IMR-90 (cell line): ENCODE measurements around the gene TMC8. TPM values are rescaled to one million over a fixed set of nuclear protein-coding genes. Genes with fewer than 3 reads are reported as not detected.

Experiments
- ATAC-seq: fragments of 200-7000 bp; cut with Tn5 transposase; 2 replicates; pipeline ENCODE4 v1.9.1; 2020; ENCODE audit warnings: low read depth, mild to moderate bottlenecking, moderate library complexity
- Bru-seq: library from RNA; stranded (reverse); fragments of 400-500 nt; gene quantifications from one replicate; lab custom pipeline; 2021; lab: Mats Ljungman, UMichigan
- BruChase-seq, 2 experiments: library from RNA; stranded (reverse); fragments of 400-500 nt; gene quantifications; one replicate each; lab custom pipeline; 2021; lab: Mats Ljungman, UMichigan
- BruUV-seq: library from RNA; stranded (reverse); fragments of 400-500 nt; replicated peaks from 2 replicates; lab custom pipeline; 2021; lab: Mats Ljungman, UMichigan
- CTCF ChIA-PET: fragments of 300-600 bp; formaldehyde crosslinking; extraction: SDS; loops from one replicate; lab custom pipeline; 2021; ENCODE audit warnings: antibody characterized with exemption; lab: Yijun Ruan, JAX
- POLR2A ChIA-PET: fragments of 300-600 bp; sonication (Branson Sonifier 250); formaldehyde crosslinking; loops from one replicate; lab custom pipeline; 2022; ENCODE audit warnings: antibody characterized with exemption; ENCODE audit not compliant: unreplicated experiment; lab: Charles Lee
- DNase-seq: peaks from one replicate; pipeline ENCODE4 v3.0.0; 2013
- H2AFZ ChIP-seq: replicated peaks from 2 replicates; pipeline ENCODE3; 2013; ENCODE audit warnings: low read length, mild to moderate bottlenecking; ENCODE audit not compliant: poor library complexity
- H2AK5ac ChIP-seq: 2 replicates; pipeline ENCODE4 v1.6.1; 2013; ENCODE audit warnings: low read depth, low read length, inconsistent platforms
- H2AK9ac ChIP-seq: replicated peaks from 2 replicates; pipeline ENCODE3; 2013; ENCODE audit warnings: mild to moderate bottlenecking, low read depth, low read length, moderate library complexity; ENCODE audit not compliant: poor library complexity
- H2BK120ac ChIP-seq: 2 replicates; pipeline ENCODE4 v1.6.1; 2013; ENCODE audit warnings: low read depth, low read length, inconsistent platforms
- H2BK15ac ChIP-seq: 3 replicates; pipeline ENCODE4 v1.6.1; 2013; ENCODE audit warnings: low read depth, low read length, inconsistent platforms
- H2BK20ac ChIP-seq: 2 replicates; pipeline ENCODE4 v1.6.1; 2013; ENCODE audit warnings: low read depth, mild to moderate bottlenecking, inconsistent platforms, low read length, moderate library complexity
- H2BK5ac ChIP-seq: 2 replicates; pipeline ENCODE4 v1.6.1; 2013; ENCODE audit warnings: mild to moderate bottlenecking, low read depth, low read length, inconsistent platforms; ENCODE audit not compliant: poor library complexity, severe bottlenecking
- H3K14ac ChIP-seq: replicated peaks from 2 replicates; pipeline ENCODE4 v1.6.1; 2013; ENCODE audit warnings: low read depth, low read length, inconsistent platforms
- H3K18ac ChIP-seq: 2 replicates; pipeline ENCODE4 v1.6.1; 2013; ENCODE audit warnings: low read depth, low read length, control low read depth
- H3K23ac ChIP-seq: 2 replicates; pipeline ENCODE4 v1.6.1; 2013; ENCODE audit warnings: low read depth, low read length, inconsistent platforms
- H3K27ac ChIP-seq: 2 replicates; pipeline ENCODE4 v1.5.1; 2013; ENCODE audit warnings: mild to moderate bottlenecking, control low read depth, low read length; ENCODE audit not compliant: insufficient read depth
- H3K27me3 ChIP-seq: 2 replicates; pipeline ENCODE4 v1.6.1; 2013; ENCODE audit warnings: low read length; ENCODE audit not compliant: control insufficient read depth, insufficient read depth
- H3K36me3 ChIP-seq: 2 replicates; pipeline ENCODE4 v1.6.1; 2013; ENCODE audit warnings: low read length, mixed read lengths; ENCODE audit not compliant: control insufficient read depth, insufficient read depth
- H3K4ac ChIP-seq: 2 replicates; pipeline ENCODE4 v1.6.1; 2013; ENCODE audit warnings: low read depth, low read length, inconsistent platforms
- H3K4me1 ChIP-seq: 2 replicates; pipeline ENCODE4 v1.6.1; 2013; ENCODE audit warnings: low read length, mixed read lengths; ENCODE audit not compliant: control insufficient read depth, insufficient read depth
- H3K4me2 ChIP-seq: 2 replicates; pipeline ENCODE4 v1.6.1; 2013; ENCODE audit warnings: low read depth, mild to moderate bottlenecking, control low read depth, low read length, moderate library complexity
- H3K4me3 ChIP-seq: 2 replicates; pipeline ENCODE4 v1.5.1; 2013; ENCODE audit warnings: low read depth, mild to moderate bottlenecking, control low read depth, low read length, moderate library complexity; ENCODE audit not compliant: insufficient read depth
- H3K56ac ChIP-seq: 2 replicates; pipeline ENCODE4 v1.6.1; 2013; ENCODE audit warnings: low read length, inconsistent platforms; ENCODE audit not compliant: insufficient read depth; ENCODE audit errors: extremely low read depth
- H3K79me1 ChIP-seq, 2 experiments: 2 replicates each; pipeline ENCODE4 v1.6.1; 2013; ENCODE audit warnings: low read length in 2 of 2, inconsistent platforms in 1 of 2, low read depth in 1 of 2
- H3K9ac ChIP-seq: 2 replicates; pipeline ENCODE4 v1.6.1; 2013; ENCODE audit warnings: low read depth, low read length, control low read depth
- H3K9me1 ChIP-seq: 2 replicates; pipeline ENCODE4 v1.6.1; 2013; ENCODE audit warnings: low read length, inconsistent platforms; ENCODE audit not compliant: insufficient read depth
- H3K9me3 ChIP-seq: 2 replicates; pipeline ENCODE4 v1.6.1; 2013; ENCODE audit warnings: low read length; ENCODE audit not compliant: control insufficient read depth, insufficient read depth
- H4K20me1 ChIP-seq: 2 replicates; pipeline ENCODE4 v1.6.1; 2013; ENCODE audit warnings: low read length, inconsistent platforms; ENCODE audit not compliant: insufficient read depth
- H4K5ac ChIP-seq: 2 replicates; pipeline ENCODE4 v1.6.1; 2013; ENCODE audit warnings: mild to moderate bottlenecking, low read depth, low read length, control low read depth
- H4K8ac ChIP-seq, 2 experiments: 2 replicates each; pipeline ENCODE4 v1.6.1; 2013; ENCODE audit warnings: low read depth in 2 of 2, low read length in 2 of 2, control low read depth in 1 of 2, inconsistent platforms in 1 of 2
- H4K91ac ChIP-seq: 2 replicates; pipeline ENCODE4 v1.6.1; 2013; ENCODE audit warnings: low read depth, low read length, inconsistent platforms; ENCODE audit not compliant: insufficient read depth
- CHD1 ChIP-seq: IDR thresholded peaks from 2 replicates; pipeline ENCODE4 v1.6.1; 2012; ENCODE audit warnings: low read depth, low read length, improper control_type of control experiment
- FOS ChIP-seq: fragments of 150-350 bp; IDR thresholded peaks from 2 replicates; pipeline ENCODE4 v1.6.1; 2016; ENCODE audit warnings: low read depth, low read length
- MAZ ChIP-seq: IDR thresholded peaks from 2 replicates; pipeline ENCODE4 v1.6.1; 2012; ENCODE audit warnings: low read depth, mild to moderate bottlenecking, low read length, improper control_type of control experiment, moderate library complexity, borderline replicate concordance
- NFE2L2 ChIP-seq: fragments of 150-350 bp; IDR thresholded peaks from 2 replicates; pipeline ENCODE4 v1.6.1; 2016; ENCODE audit warnings: low read depth, mild to moderate bottlenecking, low read length
- RAD21 ChIP-seq: IDR thresholded peaks from 2 replicates; pipeline ENCODE4 v1.6.1; 2012; ENCODE audit warnings: low read length, improper control_type of control experiment
- RFX5 ChIP-seq: IDR thresholded peaks from 2 replicates; pipeline ENCODE4 v1.8.0; 2012; ENCODE audit warnings: low read depth, mild to moderate bottlenecking, low read length, moderate library complexity
- SMC3 ChIP-seq: fragments of 150-350 bp; IDR thresholded peaks from 2 replicates; pipeline ENCODE4 v1.6.1; 2016; ENCODE audit warnings: low read depth, mild to moderate bottlenecking, antibody characterized with exemption, low read length, moderate library complexity
- WGBS, 2 experiments: methylation state at CpG; one replicate each; pipeline versions ENCODE4 v1.1.5 to v1.1.7; 2013; ENCODE audit warnings: missing lambda C conversion rate in 2 of 2; ENCODE audit not compliant: insufficient read length in 1 of 2; ENCODE audit errors: extremely low coverage in 2 of 2; 5-methylcytosine and 5-hydroxymethylcytosine counted together
- dilution Hi-C: fragments of 300-500 bp; cut with HindIII; formaldehyde crosslinking; loops from one replicate; pipeline ENCODE4 v1.14.3; 2018; ENCODE audit warnings: low sequenced_read_pairs; ENCODE audit not compliant: unreplicated experiment
- in situ Hi-C: fragments of 300-500 bp; cut with MboI; formaldehyde crosslinking; loops from 3 replicates; pipeline ENCODE4 v1.14.3; 2019; ENCODE audit warnings: low sequenced_read_pairs, inconsistent platforms, mixed read lengths
- intact Hi-C: fragments of 100-400 bp; cut with micrococcal nuclease; formaldehyde crosslinking; loops from 2 replicates; pipeline ENCODE4 v1.10.0; 2022
- long read RNA-seq: library from polyadenylated mRNA; unstranded; transcript quantifications from one replicate; pipeline ENCODE4 v2.0.0, GENCODE V29; 2021; ENCODE audit not compliant: unreplicated experiment
- polyA plus RNA-seq, 3 experiments: library from polyadenylated mRNA; depleted of rRNA; stranded (reverse); fragments of >200 nt; gene quantifications; 2 replicates each; pipeline ENCODE4 v1.2.3, GENCODE V29; 2012; ENCODE audit warnings: low replicate concordance in 1 of 3
- total RNA-seq: library from RNA; depleted of rRNA; stranded (reverse); fragments of >200 nt; gene quantifications from 2 replicates; pipeline ENCODE4 v1.2.3, GENCODE V29; 2012; rRNA removed
- TF ChIP-seq, protein P1 (sequence below): fragments of 150-350 bp; IDR thresholded peaks from 2 replicates; pipeline ENCODE4 v1.6.1; 2016; ENCODE audit warnings: low read depth, mild to moderate bottlenecking, low read length, moderate library complexity, borderline replicate concordance
- TF ChIP-seq, protein P2 (sequence below): fragments of 150-350 bp; IDR thresholded peaks from 2 replicates; pipeline ENCODE4 v1.6.1; 2017; ENCODE audit warnings: mild to moderate bottlenecking, antibody characterized with exemption, low read length, low read depth
- TF ChIP-seq, protein P3 (sequence below): conservative IDR thresholded peaks from 2 replicates; pipeline ENCODE4 v1.5.1; 2012; ENCODE audit warnings: mild to moderate bottlenecking, low read depth, low read length, improper control_type of control experiment

Gene TMC8, protein sequence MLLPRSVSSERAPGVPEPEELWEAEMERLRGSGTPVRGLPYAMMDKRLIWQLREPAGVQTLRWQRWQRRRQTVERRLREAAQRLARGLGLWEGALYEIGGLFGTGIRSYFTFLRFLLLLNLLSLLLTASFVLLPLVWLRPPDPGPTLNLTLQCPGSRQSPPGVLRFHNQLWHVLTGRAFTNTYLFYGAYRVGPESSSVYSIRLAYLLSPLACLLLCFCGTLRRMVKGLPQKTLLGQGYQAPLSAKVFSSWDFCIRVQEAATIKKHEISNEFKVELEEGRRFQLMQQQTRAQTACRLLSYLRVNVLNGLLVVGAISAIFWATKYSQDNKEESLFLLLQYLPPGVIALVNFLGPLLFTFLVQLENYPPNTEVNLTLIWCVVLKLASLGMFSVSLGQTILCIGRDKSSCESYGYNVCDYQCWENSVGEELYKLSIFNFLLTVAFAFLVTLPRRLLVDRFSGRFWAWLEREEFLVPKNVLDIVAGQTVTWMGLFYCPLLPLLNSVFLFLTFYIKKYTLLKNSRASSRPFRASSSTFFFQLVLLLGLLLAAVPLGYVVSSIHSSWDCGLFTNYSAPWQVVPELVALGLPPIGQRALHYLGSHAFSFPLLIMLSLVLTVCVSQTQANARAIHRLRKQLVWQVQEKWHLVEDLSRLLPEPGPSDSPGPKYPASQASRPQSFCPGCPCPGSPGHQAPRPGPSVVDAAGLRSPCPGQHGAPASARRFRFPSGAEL
- total RNA-seq (not detected in 2 replicates), polyA plus RNA-seq (2012; rRNA removed) (not detected in 2 replicates), Bru-seq, nascent RNA (not detected), BruChase-seq, experiment 1, labeled RNA remaining after a 6-hour chase (percentile 6 among the genes with signal in this experiment), BruChase-seq, experiment 2, labeled RNA remaining after a 2-hour chase (not detected)
- not detected in 2 replicates for polyA plus RNA-seq (2012; cell fraction: cytosol; rRNA removed)
- 0.01 TPM in 1 of 2 replicates, not detected in the other for polyA plus RNA-seq (2012; cell fraction: nucleus; rRNA removed; ENCODE audit: low replicate concordance)
- long read RNA-seq, result 0 reads

DNA sequence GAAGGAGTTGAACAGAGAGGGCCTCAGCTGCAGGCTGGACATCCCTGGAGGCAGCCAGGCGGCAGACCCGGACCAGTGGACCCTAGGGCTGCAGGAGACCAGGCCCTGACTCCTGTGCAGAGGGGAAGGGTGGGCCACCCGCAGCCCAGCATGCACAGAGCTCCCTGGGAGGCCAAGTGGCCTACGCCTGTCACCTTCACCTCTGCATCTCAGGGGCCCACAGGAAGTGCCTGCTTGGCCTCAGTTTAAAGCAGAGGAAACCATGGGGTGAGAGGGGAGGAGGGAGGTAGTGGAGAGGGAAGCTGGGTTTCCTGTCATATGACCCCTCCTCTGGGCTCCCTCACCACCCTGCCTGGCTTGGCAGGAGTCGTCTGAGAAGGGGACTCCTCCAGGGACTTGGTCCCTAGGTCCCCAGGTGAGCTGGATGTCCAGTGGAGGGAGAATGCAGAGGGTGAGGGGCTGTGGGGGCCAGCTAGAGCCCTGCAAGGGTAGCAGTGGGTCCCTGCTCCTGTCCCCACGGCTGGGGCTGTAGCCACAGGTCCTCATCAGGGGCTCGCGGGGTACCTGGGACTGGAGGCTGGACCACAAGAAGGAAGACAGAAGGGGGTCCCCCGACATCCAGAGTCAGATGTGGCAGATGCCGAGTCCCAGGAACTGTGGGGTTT lies at the start of gene TMC8:
TMC8 (plus strand) TSS at position 335 of the 665 bp plus-strand sequence. CDS start 818 bp downstream, outside the sequence.
- intact Hi-C loops (no loop called here), dilution Hi-C loops (no loop called here), in situ Hi-C loops (no loop called here)
- Histone ChIP-seq H2BK5ac (no peak within 1 kb of the TSS), H3K4me2 (no peak within 1 kb of the TSS), H4K8ac (no peak within 1 kb of the TSS), H2BK20ac (no peak within 1 kb of the TSS), H3K27me3 (peaks cover 84% of the 10 kb centered on the region), H3K4ac (no peak within 1 kb of the TSS), H3K4me3 (no peak within 1 kb of the TSS), H3K9me1 (no peaks in the 10 kb centered on the region), H3K4me1 (peaks cover 2% of the 10 kb centered on the region; the same call in 1 of the 2 replicates), H4K5ac (no peak within 1 kb of the TSS), H3K27ac (no peak within 1 kb of the TSS), H4K91ac (no peak within 1 kb of the TSS), H3K79me1 (no peaks in the 10 kb centered on the region), H2AFZ (peak within 1 kb of the TSS; percentile 14), H3K56ac (no peak within 1 kb of the TSS), H3K9ac (no peak within 1 kb of the TSS), H2AK5ac (no peak within 1 kb of the TSS), H2BK15ac (no peak within 1 kb of the TSS), H3K18ac (no peak within 1 kb of the TSS), H3K23ac (no peak within 1 kb of the TSS), H2BK120ac (no peak within 1 kb of the TSS), H2AK9ac (no peak within 1 kb of the TSS), H4K20me1 (no peaks in the 10 kb centered on the region; the same call in 1 of the 2 replicates), H3K14ac (no peak within 1 kb of the TSS), H3K9me3 (no peaks in the 10 kb centered on the region), H3K36me3 (no peaks in the 10 kb centered on the region)
- no peak for DNase-seq
- BruUV-seq, result no TSS peak
- 83% methylated on average over 7 of the region's 10 CpGs; no CpG with 5 or more reads in 1 of the 2 experiments for WGBS, 2 experiments
- ATAC-seq, result no peak
- ChIA-PET POLR2A (no interaction called here), CTCF (no interaction called here)
- no peak for TF ChIP-seq CHD1
- no peak for TF ChIP-seq FOS
- TF ChIP-seq, protein P1, sequence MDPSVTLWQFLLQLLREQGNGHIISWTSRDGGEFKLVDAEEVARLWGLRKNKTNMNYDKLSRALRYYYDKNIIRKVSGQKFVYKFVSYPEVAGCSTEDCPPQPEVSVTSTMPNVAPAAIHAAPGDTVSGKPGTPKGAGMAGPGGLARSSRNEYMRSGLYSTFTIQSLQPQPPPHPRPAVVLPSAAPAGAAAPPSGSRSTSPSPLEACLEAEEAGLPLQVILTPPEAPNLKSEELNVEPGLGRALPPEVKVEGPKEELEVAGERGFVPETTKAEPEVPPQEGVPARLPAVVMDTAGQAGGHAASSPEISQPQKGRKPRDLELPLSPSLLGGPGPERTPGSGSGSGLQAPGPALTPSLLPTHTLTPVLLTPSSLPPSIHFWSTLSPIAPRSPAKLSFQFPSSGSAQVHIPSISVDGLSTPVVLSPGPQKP, result no peak
- TF ChIP-seq, protein P2, sequence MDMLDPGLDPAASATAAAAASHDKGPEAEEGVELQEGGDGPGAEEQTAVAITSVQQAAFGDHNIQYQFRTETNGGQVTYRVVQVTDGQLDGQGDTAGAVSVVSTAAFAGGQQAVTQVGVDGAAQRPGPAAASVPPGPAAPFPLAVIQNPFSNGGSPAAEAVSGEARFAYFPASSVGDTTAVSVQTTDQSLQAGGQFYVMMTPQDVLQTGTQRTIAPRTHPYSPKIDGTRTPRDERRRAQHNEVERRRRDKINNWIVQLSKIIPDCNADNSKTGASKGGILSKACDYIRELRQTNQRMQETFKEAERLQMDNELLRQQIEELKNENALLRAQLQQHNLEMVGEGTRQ, result no peak
- no peak for TF ChIP-seq NFE2L2
- TF ChIP-seq RAD21, result no peak
- TF ChIP-seq SMC3, result no peak
- TF ChIP-seq, protein P3, sequence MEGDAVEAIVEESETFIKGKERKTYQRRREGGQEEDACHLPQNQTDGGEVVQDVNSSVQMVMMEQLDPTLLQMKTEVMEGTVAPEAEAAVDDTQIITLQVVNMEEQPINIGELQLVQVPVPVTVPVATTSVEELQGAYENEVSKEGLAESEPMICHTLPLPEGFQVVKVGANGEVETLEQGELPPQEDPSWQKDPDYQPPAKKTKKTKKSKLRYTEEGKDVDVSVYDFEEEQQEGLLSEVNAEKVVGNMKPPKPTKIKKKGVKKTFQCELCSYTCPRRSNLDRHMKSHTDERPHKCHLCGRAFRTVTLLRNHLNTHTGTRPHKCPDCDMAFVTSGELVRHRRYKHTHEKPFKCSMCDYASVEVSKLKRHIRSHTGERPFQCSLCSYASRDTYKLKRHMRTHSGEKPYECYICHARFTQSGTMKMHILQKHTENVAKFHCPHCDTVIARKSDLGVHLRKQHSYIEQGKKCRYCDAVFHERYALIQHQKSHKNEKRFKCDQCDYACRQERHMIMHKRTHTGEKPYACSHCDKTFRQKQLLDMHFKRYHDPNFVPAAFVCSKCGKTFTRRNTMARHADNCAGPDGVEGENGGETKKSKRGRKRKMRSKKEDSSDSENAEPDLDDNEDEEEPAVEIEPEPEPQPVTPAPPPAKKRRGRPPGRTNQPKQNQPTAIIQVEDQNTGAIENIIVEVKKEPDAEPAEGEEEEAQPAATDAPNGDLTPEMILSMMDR, result no peak
- no peak for TF ChIP-seq RFX5
- TF ChIP-seq MAZ, result no peak
